ENCODE results near the gene TMEM164.

DNA sequence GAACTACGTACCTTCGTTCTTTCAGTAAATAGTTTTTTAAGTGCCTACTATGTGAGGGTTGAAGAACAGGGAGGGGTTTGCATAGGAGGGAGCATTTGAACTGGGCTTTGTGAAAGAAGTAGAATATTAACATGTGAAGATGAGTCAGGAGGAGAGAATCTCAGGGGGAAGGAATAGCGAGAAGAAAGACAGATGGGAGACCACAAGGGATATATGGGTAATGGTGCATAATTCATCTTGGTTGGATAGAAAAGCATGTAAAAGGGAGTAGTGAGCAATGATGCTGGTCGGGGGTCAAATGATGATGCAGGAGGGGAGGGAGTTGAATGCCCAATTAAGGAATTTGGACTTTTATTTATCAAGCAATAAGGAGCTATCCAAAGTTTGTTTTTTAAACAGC is 52.7 kb downstream of the TMEM164 start:
- TF ChIP-seq, protein P1, sequence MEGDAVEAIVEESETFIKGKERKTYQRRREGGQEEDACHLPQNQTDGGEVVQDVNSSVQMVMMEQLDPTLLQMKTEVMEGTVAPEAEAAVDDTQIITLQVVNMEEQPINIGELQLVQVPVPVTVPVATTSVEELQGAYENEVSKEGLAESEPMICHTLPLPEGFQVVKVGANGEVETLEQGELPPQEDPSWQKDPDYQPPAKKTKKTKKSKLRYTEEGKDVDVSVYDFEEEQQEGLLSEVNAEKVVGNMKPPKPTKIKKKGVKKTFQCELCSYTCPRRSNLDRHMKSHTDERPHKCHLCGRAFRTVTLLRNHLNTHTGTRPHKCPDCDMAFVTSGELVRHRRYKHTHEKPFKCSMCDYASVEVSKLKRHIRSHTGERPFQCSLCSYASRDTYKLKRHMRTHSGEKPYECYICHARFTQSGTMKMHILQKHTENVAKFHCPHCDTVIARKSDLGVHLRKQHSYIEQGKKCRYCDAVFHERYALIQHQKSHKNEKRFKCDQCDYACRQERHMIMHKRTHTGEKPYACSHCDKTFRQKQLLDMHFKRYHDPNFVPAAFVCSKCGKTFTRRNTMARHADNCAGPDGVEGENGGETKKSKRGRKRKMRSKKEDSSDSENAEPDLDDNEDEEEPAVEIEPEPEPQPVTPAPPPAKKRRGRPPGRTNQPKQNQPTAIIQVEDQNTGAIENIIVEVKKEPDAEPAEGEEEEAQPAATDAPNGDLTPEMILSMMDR (IDR thresholded peaks at IDR 0.05): no peak
- TF ChIP-seq POLR2A (IDR thresholded peaks at IDR 0.05): no peak

All from right lobe of liver (tissue), 4 donors.